ENCODE results near the gene TSHZ1.

GRCh38 chr18:75338631-75339030 is 128.0 kb downstream of the TSHZ1 start:
- TF ChIP-seq CTCF (IDR thresholded peaks at IDR 0.05; ENCODE audit: low read length), result no peak
- TF ChIP-seq EZH2 (IDR thresholded peaks at IDR 0.05; ENCODE audit: borderline replicate concordance, low read length), result no peak
